Activated CD4-positive, alpha-beta T cell treated with anti-CD3 and anti-CD28 coated beads, Interleukin-2, amount 50 U/mL, for 4 hours (primary cell): ENCODE results near the gene XKR8.

Experiments used
- DNase-seq, 2 experiments: peaks; one replicate each; pipeline ENCODE4 v3.0.0-alpha.2; 2020

Gene XKR8

GRCh38 chr1:27957655-27958054 is 2.1 kb upstream of the XKR8 start:
- DNase-seq, result no peak

- no peak for DNase-seq
These were observed 1.3 kb upstream of the XKR8 start for GRCh38 chr1:27958513-27958912.

GRCh38 chr1:27960762-27961645 is 1.2 kb downstream of the XKR8 start:
- no peak for DNase-seq

GRCh38 chr1:27961646-27962221 is 2.0 kb downstream of the XKR8 start:
- DNase-seq, result no peak

GRCh38 chr1:27963393-27963792 is 3.6 kb downstream of the XKR8 start:
- no peak for DNase-seq

- DNase-seq, result no peak
These were observed 6.8 kb downstream of the XKR8 start for GRCh38 chr1:27966402-27967105.

GRCh38 chr1:27967106-27967883 is 7.5 kb downstream of the XKR8 start:
- DNase-seq, result no peak

- no peak for DNase-seq
These were observed 8.2 kb downstream of the XKR8 start for GRCh38 chr1:27967884-27968466.

- DNase-seq, result no peak
These were observed 8.9 kb downstream of the XKR8 start for GRCh38 chr1:27968692-27969091.

- DNase-seq, result no peak
These were observed 10.6 kb downstream of the XKR8 start for GRCh38 chr1:27970401-27970800.

GRCh38 chr1:27971674-27972073 is 11.9 kb downstream of the XKR8 start:
- no peak for DNase-seq

- no peak for DNase-seq
These were observed 12.4 kb downstream of the XKR8 start for GRCh38 chr1:27972141-27972540.

- no peak for DNase-seq
These were observed 14.1 kb downstream of the XKR8 start for GRCh38 chr1:27973771-27974416.

- DNase-seq, result no peak
These were observed 14.6 kb downstream of the XKR8 start for GRCh38 chr1:27974417-27974781.

- DNase-seq, result no peak
These were observed 19.5 kb downstream of the XKR8 start for GRCh38 chr1:27979151-27979858.

GRCh38 chr1:27979859-27980201 is 20.1 kb downstream of the XKR8 start:
- DNase-seq, result no peak

- DNase-seq, result no peak
These were observed 20.6 kb downstream of the XKR8 start for GRCh38 chr1:27980216-27980845.

GRCh38 chr1:27981145-27981544 is 21.4 kb downstream of the XKR8 start:
- DNase-seq, result no peak

GRCh38 chr1:27990920-27991537 is 31.3 kb downstream of the XKR8 start:
- no peak for DNase-seq

- DNase-seq, result peak; percentile 23 to 34
These were observed 32.5 kb downstream of the XKR8 start for GRCh38 chr1:27992276-27992675.

GRCh38 chr1:27993241-27993640 is 33.5 kb downstream of the XKR8 start:
- peak; percentile 15 to 23 for DNase-seq
